ENCODE data around the gene EPS8L3. TPM values are rescaled to one million over a fixed set of nuclear protein-coding genes. Genes with fewer than 3 reads are reported as not detected.

Gene EPS8L3
- total RNA-seq, 1 donor from 2014 or later, result not detected

GRCh38 chr1:109782514-109782913, 18.8 kb upstream of the EPS8L3 start:
- Mint-ChIP-seq H3K36me3 (no peaks in the 10 kb centered on the region), H3K9me3 (no peaks in the 10 kb centered on the region), H3K4me3 (no peak overlapping the region), H3K27me3 (ENCODE audit: insufficient read depth, low read depth) (peaks cover 12% of the 10 kb centered on the region), H3K4me1 (peaks cover 9% of the 10 kb centered on the region), H3K27ac (no peak overlapping the region)
- Histone ChIP-seq H3K4me2 (no peak overlapping the region), H2AFZ (replicated peaks) (no peak overlapping the region), H3K36me3 (no peaks in the 10 kb centered on the region), H3K27ac (no peak overlapping the region), H3K4me3 (no peak overlapping the region), H3K9me3 (ENCODE audit: low read depth) (no peaks in the 10 kb centered on the region), H4K20me1 (ENCODE audit: low read depth) (no peaks in the 10 kb centered on the region), H3K27me3 (no peaks in the 10 kb centered on the region), H3K9ac (no peak overlapping the region), H3F3A (ENCODE audit: low read depth) (no peaks in the 10 kb centered on the region), H3K4me1 (peaks cover 4% of the 10 kb centered on the region), H3K79me2 (ENCODE audit: low read depth) (no peaks in the 10 kb centered on the region)
- TF ChIP-seq EZH2 (IDR thresholded peaks at IDR 0.05), result no peak
- TF ChIP-seq CTCF (IDR thresholded peaks at IDR 0.05), result no peak
- TF ChIP-seq EZH2phosphoT487 (IDR thresholded peaks at IDR 0.05), result no peak
- DNase-seq (ENCODE audit: low spot score), result no peak

- no peaks in the 10 kb centered on the region for H3K9me3 Mint-ChIP-seq
- Histone ChIP-seq H3K4me2 (no peak overlapping the region), H2AFZ (replicated peaks) (no peak overlapping the region), H3K4me1 (peaks cover 7% of the 10 kb centered on the region), H3K4me3 (no peak overlapping the region), H3K9ac (no peak overlapping the region), H3F3A (ENCODE audit: low read depth) (no peaks in the 10 kb centered on the region), H4K20me1 (ENCODE audit: low read depth) (no peaks in the 10 kb centered on the region), H3K9me3 (ENCODE audit: low read depth) (no peaks in the 10 kb centered on the region), H3K27ac (no peak overlapping the region), H3K36me3 (no peaks in the 10 kb centered on the region), H3K27me3 (no peaks in the 10 kb centered on the region), H3K79me2 (ENCODE audit: low read depth) (no peaks in the 10 kb centered on the region)
- H3K27ac Mint-ChIP-seq, result no peak overlapping the region
- DNase-seq (ENCODE audit: low spot score), result no peak
- H3K4me3 Mint-ChIP-seq, result no peak overlapping the region
- H3K4me1 Mint-ChIP-seq, result peaks cover 6% of the 10 kb centered on the region
- peaks cover 12% of the 10 kb centered on the region for H3K27me3 Mint-ChIP-seq (ENCODE audit: insufficient read depth, low read depth)
- no peaks in the 10 kb centered on the region for H3K36me3 Mint-ChIP-seq
- TF ChIP-seq CTCF (IDR thresholded peaks at IDR 0.05) (no peak), EZH2 (IDR thresholded peaks at IDR 0.05) (no peak), EZH2phosphoT487 (IDR thresholded peaks at IDR 0.05) (no peak)
Observed at GRCh38 chr1:109781806-109782205, 18.1 kb upstream of the EPS8L3 start.

- no peaks in the 10 kb centered on the region for H3K79me2 ChIP-seq (ENCODE audit: low read depth)
- H3K9ac ChIP-seq, result no peak overlapping the region
- no peaks in the 10 kb centered on the region for H3K27me3 ChIP-seq
- no peak overlapping the region for H2AFZ ChIP-seq (replicated peaks)
- H3K36me3 Mint-ChIP-seq, result no peaks in the 10 kb centered on the region
- peaks cover 6% of the 10 kb centered on the region for H3K4me1 Mint-ChIP-seq
- H3K4me2 ChIP-seq, result no peak overlapping the region
- TF ChIP-seq EZH2phosphoT487 (IDR thresholded peaks at IDR 0.05) (no peak), CTCF (IDR thresholded peaks at IDR 0.05) (no peak), EZH2 (IDR thresholded peaks at IDR 0.05) (no peak)
- H4K20me1 ChIP-seq (ENCODE audit: low read depth), result no peaks in the 10 kb centered on the region
- H3K9me3 ChIP-seq (ENCODE audit: low read depth), result no peaks in the 10 kb centered on the region
- H3K27ac ChIP-seq, result no peak overlapping the region
- H3K4me1 ChIP-seq, result peaks cover 7% of the 10 kb centered on the region
- H3K9me3 Mint-ChIP-seq, result no peaks in the 10 kb centered on the region
- no peak for DNase-seq (ENCODE audit: low spot score)
- no peak overlapping the region for H3K4me3 ChIP-seq
- peaks cover 12% of the 10 kb centered on the region for H3K27me3 Mint-ChIP-seq (ENCODE audit: insufficient read depth, low read depth)
- H3K27ac Mint-ChIP-seq, result no peak overlapping the region
- H3K4me3 Mint-ChIP-seq, result no peak overlapping the region
- H3F3A ChIP-seq (ENCODE audit: low read depth), result no peaks in the 10 kb centered on the region
- no peaks in the 10 kb centered on the region for H3K36me3 ChIP-seq
Observed at GRCh38 chr1:109780982-109781381, 17.3 kb upstream of the EPS8L3 start.
